Activated B cell treated with CpG ODN at 0.5 μM for 24 hours (primary cell): ENCODE measurements around the gene ZNF462. TPM values are rescaled to one million over a fixed set of nuclear protein-coding genes. Genes with fewer than 3 reads are reported as not detected.

Source experiments
- ATAC-seq: fragments of 200-7000 bp; cut with Tn5 transposase; one replicate; pipeline ENCODE4 v1.10.0; 2021; ENCODE audit warnings: low read depth, mild to moderate bottlenecking, moderate library complexity
- CTCF ChIA-PET: fragments of 350-600 bp; sonication (Branson Sonifier 250); formaldehyde crosslinking; loops from one replicate; lab custom pipeline; 2021; ENCODE audit warnings: antibody characterized with exemption; lab: Charles Lee
- POLR2A ChIA-PET: fragments of 350-600 bp; sonication (Branson Sonifier 250); formaldehyde crosslinking; loops from one replicate; lab custom pipeline; 2021; ENCODE audit warnings: antibody characterized with exemption; lab: Charles Lee
- DNase-seq: peaks from one replicate; pipeline ENCODE4 v3.0.0; 2022
- H3K27ac Mint-ChIP-seq: one replicate; pipeline ENCODE4 v1.8.0; 2020; ENCODE audit warnings: mixed read lengths
- H3K27me3 Mint-ChIP-seq: one replicate; pipeline ENCODE4 v1.8.0; 2021; ENCODE audit warnings: mixed read lengths
- H3K36me3 Mint-ChIP-seq: one replicate; pipeline ENCODE4 v1.8.0; 2021; ENCODE audit warnings: low read depth, mixed read lengths
- H3K4me1 Mint-ChIP-seq: one replicate; pipeline ENCODE4 v1.8.0; 2021; ENCODE audit warnings: mixed read lengths
- H3K4me3 Mint-ChIP-seq: one replicate; pipeline ENCODE4 v1.8.0; 2020; ENCODE audit warnings: mild to moderate bottlenecking, mixed read lengths
- H3K9me3 Mint-ChIP-seq: one replicate; pipeline ENCODE4 v1.8.0; 2020; ENCODE audit warnings: mixed read lengths
- CTCF ChIP-seq: fragments of 200-600 bp; IDR thresholded peaks from one replicate; pipeline ENCODE4 v1.8.0; 2022; ENCODE audit warnings: antibody characterized with exemption, mild to moderate bottlenecking
- intact Hi-C: fragments of 100-400 bp; cut with micrococcal nuclease; formaldehyde crosslinking; loops from one replicate; pipeline ENCODE4 v1.15.1; 2024
- total RNA-seq: library from RNA; stranded (reverse); gene quantifications from 2 replicates; pipeline ENCODE4 v1.2.3, GENCODE V29; 2022

Gene ZNF462
- total RNA-seq, 1 donor from 2014 or later = not detected

DNA sequence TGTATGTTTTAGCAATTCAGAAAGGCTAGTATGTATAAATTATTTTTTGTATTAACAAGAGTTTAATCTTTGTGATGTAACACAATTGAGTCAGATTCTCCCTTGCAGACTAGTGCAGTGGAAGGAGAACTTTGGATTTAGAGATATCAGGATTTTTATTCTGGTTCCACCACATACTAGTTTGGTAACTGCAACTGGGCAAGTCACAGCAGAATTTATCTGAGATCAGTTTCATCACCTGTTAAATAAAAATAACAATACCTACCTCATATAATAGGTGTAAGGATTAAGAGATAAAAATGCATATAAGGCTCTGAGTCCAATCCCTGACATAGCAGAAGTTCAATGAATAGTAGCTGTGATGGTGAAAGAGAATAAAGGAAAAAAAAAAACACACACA is 34.0 kb upstream of the ZNF462 start:
- POLR2A ChIA-PET = no interaction called here

DNA sequence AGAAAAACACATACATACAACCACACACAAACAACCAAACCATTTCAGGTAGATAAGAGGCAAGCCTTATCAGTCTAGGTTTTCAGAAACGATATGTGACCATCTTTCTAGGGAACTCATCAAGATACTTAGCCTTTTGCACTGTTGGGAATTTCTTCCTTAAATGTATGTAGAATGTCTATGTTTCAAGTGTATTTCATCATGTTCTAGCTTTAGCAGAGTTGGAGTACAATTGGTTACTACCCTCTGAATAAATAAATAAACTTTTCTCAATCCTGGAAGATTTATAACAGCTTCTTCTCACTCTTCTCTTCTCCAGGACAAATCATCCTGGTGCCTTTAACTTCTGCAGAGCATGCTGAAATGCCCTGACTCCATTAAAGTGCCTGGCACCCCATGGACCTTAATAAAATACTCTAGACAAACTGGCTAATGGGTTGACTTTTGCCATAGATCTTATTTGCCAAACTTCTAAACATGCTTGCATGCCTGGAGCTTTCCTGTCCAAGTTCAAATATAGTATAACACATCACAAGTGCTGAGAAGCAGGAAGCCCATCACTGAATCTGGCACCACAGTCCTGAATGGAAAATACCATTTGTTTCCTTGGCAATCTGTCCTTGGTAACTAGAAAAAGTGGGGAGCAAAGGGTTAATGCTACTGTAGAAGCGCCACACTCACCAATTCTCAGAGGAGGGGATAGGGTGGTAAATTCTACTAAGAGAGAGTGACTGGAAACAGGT is 33.1 kb upstream of the ZNF462 start:
- ChIA-PET POLR2A (no interaction called here), CTCF (no interaction called here)
- H3K27me3 Mint-ChIP-seq = no peaks in the 10 kb centered on the region
- no peak overlapping the region for H3K4me3 Mint-ChIP-seq
- intact Hi-C loops = no loop called here
- H3K36me3 Mint-ChIP-seq = no peaks in the 10 kb centered on the region
- DNase-seq (no peak), ATAC-seq (no peak)
- peaks cover 2% of the 10 kb centered on the region for H3K9me3 Mint-ChIP-seq
- no peaks in the 10 kb centered on the region for H3K4me1 Mint-ChIP-seq
- H3K27ac Mint-ChIP-seq = no peak overlapping the region
- TF ChIP-seq CTCF = no peak

More for the DNA sequence above, 34.0 kb upstream of the ZNF462 start:
- intact Hi-C loops = no loop called here
- no peak overlapping the region for H3K4me3 Mint-ChIP-seq
- no peak overlapping the region for H3K27ac Mint-ChIP-seq
- ATAC-seq (no peak), DNase-seq (no peak)
- peaks cover 2% of the 10 kb centered on the region for H3K9me3 Mint-ChIP-seq
- H3K4me1 Mint-ChIP-seq = no peaks in the 10 kb centered on the region
- CTCF ChIA-PET = no interaction called here
- no peaks in the 10 kb centered on the region for H3K27me3 Mint-ChIP-seq
- no peak for TF ChIP-seq CTCF
- no peaks in the 10 kb centered on the region for H3K36me3 Mint-ChIP-seq

DNA sequence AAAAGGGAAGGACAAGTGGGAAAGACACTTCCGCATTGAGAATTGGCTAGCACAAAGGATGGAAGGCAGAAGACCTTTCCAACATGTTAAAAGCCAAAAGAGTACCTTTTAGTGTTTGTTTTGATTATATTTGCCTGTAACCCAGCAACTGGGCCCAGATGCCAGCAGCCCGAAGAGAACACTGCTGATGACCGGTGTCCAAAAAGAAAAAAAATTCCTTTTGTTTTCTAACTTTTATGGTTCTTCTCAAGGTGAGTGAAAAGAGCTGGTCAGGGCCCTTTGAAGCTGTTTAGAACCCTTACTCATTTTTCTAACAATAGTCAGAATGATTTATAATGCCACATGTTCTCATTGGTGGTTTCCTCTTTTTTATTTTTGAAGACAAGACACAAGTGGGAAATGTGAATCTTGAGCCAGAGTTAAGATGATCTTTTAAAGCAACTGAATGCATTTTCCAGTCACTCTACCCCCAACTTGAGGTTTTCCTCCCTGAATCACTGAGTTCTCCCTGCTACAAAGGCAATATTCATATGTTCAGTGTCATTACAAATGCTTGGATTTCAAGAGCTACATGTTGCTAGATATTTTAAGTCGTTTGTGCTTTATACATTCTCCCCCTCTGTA is 32.3 kb upstream of the ZNF462 start:
- no peak for ATAC-seq
- H3K27ac Mint-ChIP-seq = no peak overlapping the region
- no peaks in the 10 kb centered on the region for H3K9me3 Mint-ChIP-seq
- intact Hi-C loops = no loop called here
- H3K4me3 Mint-ChIP-seq = no peak overlapping the region
- no peak for TF ChIP-seq CTCF
- CTCF ChIA-PET = no interaction called here
- POLR2A ChIA-PET = no interaction called here
- H3K36me3 Mint-ChIP-seq = no peaks in the 10 kb centered on the region
- no peaks in the 10 kb centered on the region for H3K4me1 Mint-ChIP-seq
- no peaks in the 10 kb centered on the region for H3K27me3 Mint-ChIP-seq
- DNase-seq = no peak

DNA sequence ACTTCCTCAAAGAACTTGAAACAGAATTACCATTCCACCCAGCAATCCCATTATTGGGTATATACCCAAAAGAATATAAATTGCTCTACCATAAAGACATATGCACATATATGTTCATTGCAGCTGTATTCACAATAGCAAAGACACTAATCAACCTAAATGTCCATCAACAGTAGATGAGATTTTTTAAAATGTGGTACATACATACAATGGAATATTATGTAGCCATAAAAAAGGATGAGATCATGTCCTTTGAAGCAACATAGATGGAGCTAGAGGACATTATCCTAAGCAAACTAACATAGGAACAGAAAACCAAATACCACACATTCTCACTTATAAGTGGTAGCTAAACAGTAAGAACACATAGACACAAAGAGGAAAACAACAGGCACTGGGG is 28.1 kb upstream of the ZNF462 start:
- no peak overlapping the region for H3K27ac Mint-ChIP-seq
- H3K36me3 Mint-ChIP-seq = no peaks in the 10 kb centered on the region
- no peaks in the 10 kb centered on the region for H3K4me1 Mint-ChIP-seq
- CTCF ChIA-PET = no interaction called here
- ATAC-seq = no peak
- peaks cover under 1% of the 10 kb centered on the region for H3K27me3 Mint-ChIP-seq
- POLR2A ChIA-PET = no interaction called here
- H3K9me3 Mint-ChIP-seq = no peaks in the 10 kb centered on the region
- no peak overlapping the region for H3K4me3 Mint-ChIP-seq
- intact Hi-C loops = no loop called here
- no peak for TF ChIP-seq CTCF
- no peak for DNase-seq

GRCh38 chr9:106835840-106836239 is 27.1 kb upstream of the ZNF462 start:
- ChIA-PET POLR2A (no interaction called here), CTCF (no interaction called here)
- no peak for DNase-seq
- ATAC-seq = no peak
- no peaks in the 10 kb centered on the region for H3K36me3 Mint-ChIP-seq
- H3K4me1 Mint-ChIP-seq = no peaks in the 10 kb centered on the region
- no peak overlapping the region for H3K27ac Mint-ChIP-seq
- intact Hi-C loops = no loop called here
- H3K27me3 Mint-ChIP-seq = peaks cover 3% of the 10 kb centered on the region
- H3K4me3 Mint-ChIP-seq = no peak overlapping the region
- no peak for TF ChIP-seq CTCF
- H3K9me3 Mint-ChIP-seq = no peaks in the 10 kb centered on the region
